Measurements from ENCODE around the gene USP34.

Gene USP34

GRCh38 chr2:61426267-61426897, 44.5 kb downstream of the USP34 start (continued):
- no peak for TF ChIP-seq ZNF311 (tag by site-specific recombination; IDR thresholded peaks at IDR 0.05; ENCODE audit: borderline replicate concordance)
- no peak for TF ChIP-seq ZNF121 (tag by site-specific recombination; IDR thresholded peaks at IDR 0.05)
- TF ChIP-seq ZNF654 (tag by site-specific recombination; IDR thresholded peaks at IDR 0.05; ENCODE audit: low read depth) = peak; percentile 33
- no peak for TF ChIP-seq YY2 (tag by site-specific recombination; IDR thresholded peaks at IDR 0.05)
- no peak for TF ChIP-seq KLF9 (tag by site-specific recombination; IDR thresholded peaks at IDR 0.05; ENCODE audit: low read depth)
- 0 out of 2 replicates have a peak, but pooled peaks have one; percentile 17 for TF ChIP-seq ZNF600 (tag by site-specific recombination; IDR thresholded peaks at IDR 0.05)
- TF ChIP-seq ZBTB7A (tag by site-specific recombination; IDR thresholded peaks at IDR 0.05; ENCODE audit: low read depth) = no peak
- TF ChIP-seq ZNF629 (tag by site-specific recombination; IDR thresholded peaks at IDR 0.05) = no peak
- peak; percentile 40; the same call in 1 of the 2 replicates for TF ChIP-seq SCRT2 (tag by site-specific recombination; IDR thresholded peaks at IDR 0.05)
- no peak for TF ChIP-seq ZBTB44 (tag by site-specific recombination; IDR thresholded peaks at IDR 0.05)
- TF ChIP-seq ZNF624 (tag by site-specific recombination; IDR thresholded peaks at IDR 0.05) = no peak
- TF ChIP-seq PRDM6 (tag by site-specific recombination; IDR thresholded peaks at IDR 0.05) = no peak
- TF ChIP-seq CTCF (tag by site-specific recombination; IDR thresholded peaks at IDR 0.05) = 0 out of 2 replicates have a peak, but pooled peaks have one; percentile 24
- TF ChIP-seq GLI4 (tag by site-specific recombination; IDR thresholded peaks at IDR 0.05) = no peak

- CTCF ChIA-PET = interaction anchor here (0.8 to 1.7 kb wide), 9 partner anchors 8 to 42 kb away, joined by 3 to 5 read pairs (median 4); no protein-coding TSS in a partner anchor
- no peaks in the 10 kb centered on the region; a peak in 1 of 3 replicates for H3K36me3 ChIP-seq (ENCODE audit: control insufficient read depth in 2 of 2, insufficient read depth in 1 of 2, low read length in 2 of 2)
- H3K27ac ChIP-seq (ENCODE audit: extremely low read depth, low read depth, low read length) = no peak overlapping the region
- no peak overlapping the region for H3K4me3 ChIP-seq (ENCODE audit: low read depth, low read length)
- TF ChIP-seq ZNF416 (tag by site-specific recombination; IDR thresholded peaks at IDR 0.05) = no peak
- TF ChIP-seq YY1 (tag by site-specific recombination; IDR thresholded peaks at IDR 0.05) = no peak
- no peak for TF ChIP-seq ZFHX2 (tag by site-specific recombination; conservative IDR thresholded peaks at IDR 0.05)
- TF ChIP-seq ZNF423 (tag by site-specific recombination; IDR thresholded peaks at IDR 0.05) = no peak
- TF ChIP-seq ZNF501 (tag by site-specific recombination; IDR thresholded peaks at IDR 0.05) = no peak
- no peak for TF ChIP-seq ZNF544 (tag by site-specific recombination; IDR thresholded peaks at IDR 0.05)
- TF ChIP-seq PRDM6 (tag by site-specific recombination; IDR thresholded peaks at IDR 0.05) = no peak
- H3K9me3 ChIP-seq (ENCODE audit: control insufficient read depth, insufficient read depth, low read depth, low read length) = no peaks in the 10 kb centered on the region
- 0 out of 2 replicates have a peak, but pooled peaks cover 5% of the 10 kb centered on the region for H3K4me1 ChIP-seq (ENCODE audit: control insufficient read depth, insufficient read depth, low read length)
- POLR2A ChIA-PET = no interaction called here
Observed at GRCh38 chr2:61425605-61426155, 45.2 kb downstream of the USP34 start.
